CD14-positive monocyte (primary cell): ENCODE measurements around the gene POC1B. TPM values are rescaled to one million over a fixed set of nuclear protein-coding genes. Genes with fewer than 3 reads are reported as not detected.

ENCODE experiments used
- DNase-seq, 3 donors: peaks; one replicate each; pipeline ENCODE4 v3.0.0-alpha.2; 2011 to 2022
- H2AFZ ChIP-seq: 2 replicates; pipeline ENCODE4 v1.6.0; 2012; ENCODE audit warnings: mild to moderate bottlenecking, low read depth, low read length, inconsistent platforms; ENCODE audit not compliant: insufficient read depth, poor library complexity, severe bottlenecking
- H3K27ac ChIP-seq, 2 donors: 1 replicate in 1 of 2; 2 replicates in 1 of 2; pipeline ENCODE4 v1.5.1; 2012 to 2013; ENCODE audit warnings: low read length in 2 of 2, control low read depth in 1 of 2, inconsistent platforms in 1 of 2, low read depth in 1 of 2, mild to moderate bottlenecking in 1 of 2
- H3K27me3 ChIP-seq, 2 donors: one replicate each; pipeline versions ENCODE4 v1.6.0 to v1.6.1; 2011 to 2013; ENCODE audit warnings: low read length in 2 of 2; ENCODE audit not compliant: control insufficient read depth in 2 of 2, insufficient read depth in 2 of 2
- H3K36me3 ChIP-seq, 2 donors: replicated peaks in 1 of 2; 1 replicate in 1 of 2; 2 replicates in 1 of 2; pipeline versions ENCODE4 v1.5.1 to v1.6.1; 2012 to 2013; ENCODE audit warnings: low read length in 2 of 2, control low read depth in 1 of 2, inconsistent platforms in 1 of 2, mild to moderate bottlenecking in 1 of 2; ENCODE audit not compliant: insufficient read depth in 2 of 2, control insufficient read depth in 1 of 2
- H3K4me1 ChIP-seq, 2 donors: 1 replicate in 1 of 2; 2 replicates in 1 of 2; pipeline versions ENCODE4 v1.5.1 to v1.6.1; 2012 to 2013; ENCODE audit warnings: low read length in 2 of 2, control low read depth in 1 of 2, inconsistent platforms in 1 of 2, mild to moderate bottlenecking in 1 of 2, moderate library complexity in 1 of 2; ENCODE audit not compliant: insufficient read depth in 2 of 2, control insufficient read depth in 1 of 2
- H3K4me2 ChIP-seq: replicated peaks from 2 replicates; pipeline ENCODE3; 2012; ENCODE audit warnings: low read length, moderate library complexity, mild to moderate bottlenecking; ENCODE audit not compliant: poor library complexity, severe bottlenecking; ENCODE audit errors: extremely low read depth
- H3K4me3 ChIP-seq, 3 experiments: fragments of 200-600 bp in 1 of 3; sonication (generic) in 1 of 3; replicated peaks in 1 of 3; 1 replicate in 2 of 3; 2 replicates in 1 of 3; pipeline ENCODE4 v1.5.1; 2011 to 2013; ENCODE audit warnings: low read length in 3 of 3, mild to moderate bottlenecking in 3 of 3, control low read depth in 2 of 3, low read depth in 2 of 3, inconsistent platforms in 1 of 3, moderate library complexity in 1 of 3
- H3K79me2 ChIP-seq: 2 replicates; pipeline ENCODE4 v1.6.0; 2012; ENCODE audit warnings: mild to moderate bottlenecking, control low read depth, inconsistent platforms, low read length, moderate library complexity; ENCODE audit not compliant: insufficient read depth
- H3K9ac ChIP-seq: 2 replicates; pipeline ENCODE4 v1.6.0; 2017; ENCODE audit warnings: low read length, mild to moderate bottlenecking; ENCODE audit not compliant: insufficient read depth, poor library complexity, severe bottlenecking
- H3K9me3 ChIP-seq, 2 donors: replicated peaks in 1 of 2; 1 replicate in 1 of 2; 2 replicates in 1 of 2; pipeline versions ENCODE4 v1.5.1 to v1.6.1; 2012 to 2013; ENCODE audit warnings: low read length in 2 of 2, control low read depth in 1 of 2; ENCODE audit not compliant: control insufficient read depth in 1 of 2, insufficient read depth in 1 of 2
- H4K20me1 ChIP-seq: 2 replicates; pipeline ENCODE4 v1.6.0; 2012; ENCODE audit warnings: mild to moderate bottlenecking, low read length, control low read depth, moderate library complexity; ENCODE audit not compliant: insufficient read depth
- H3K27ac Mint-ChIP-seq, 7 donors: one replicate each; pipeline ENCODE4 v1.8.0; 2020; ENCODE audit warnings: mild to moderate bottlenecking in 7 of 7, mixed read lengths in 7 of 7, moderate library complexity in 6 of 7, inconsistent platforms in 2 of 7
- H3K27me3 Mint-ChIP-seq, 3 donors: one replicate each; pipeline ENCODE4 v1.8.0; 2021 to 2022; ENCODE audit warnings: low read depth in 3 of 3, mild to moderate bottlenecking in 3 of 3, mixed read lengths in 3 of 3, moderate library complexity in 3 of 3, inconsistent platforms in 1 of 3
- H3K36me3 Mint-ChIP-seq, 2 donors: one replicate each; pipeline ENCODE4 v1.8.0; 2020; ENCODE audit warnings: mixed read lengths in 2 of 2, inconsistent platforms in 1 of 2, mild to moderate bottlenecking in 1 of 2
- H3K4me1 Mint-ChIP-seq: one replicate; pipeline ENCODE4 v1.8.0; 2020; ENCODE audit warnings: mild to moderate bottlenecking, mixed read lengths
- H3K4me3 Mint-ChIP-seq, 2 donors: one replicate each; pipeline ENCODE4 v1.8.0; 2020; ENCODE audit warnings: mild to moderate bottlenecking in 2 of 2, mixed read lengths in 2 of 2, moderate library complexity in 1 of 2
- H3K9me3 Mint-ChIP-seq, 7 donors: one replicate each; pipeline ENCODE4 v1.8.0; 2020 to 2022; ENCODE audit warnings: mixed read lengths in 7 of 7, mild to moderate bottlenecking in 6 of 7, moderate library complexity in 6 of 7, inconsistent platforms in 2 of 7
- CTCF ChIP-seq: fragments of 200-600 bp; IDR thresholded peaks from one replicate; pipeline ENCODE4 v1.8.0; 2022; ENCODE audit warnings: antibody characterized with exemption, mild to moderate bottlenecking
- WGBS: methylation state at CpG from one replicate; pipeline ENCODE4 v1.1.5; 2013; ENCODE audit warnings: missing lambda C conversion rate; ENCODE audit not compliant: insufficient coverage; 5-methylcytosine and 5-hydroxymethylcytosine counted together
- intact Hi-C, 2 donors: fragments of 100-400 bp; cut with micrococcal nuclease; formaldehyde crosslinking; loops; one replicate each; pipeline versions ENCODE4 v1.15.0 to v1.15.1; 2023
- polyA plus RNA-seq, 3 donors: library from polyadenylated mRNA; depleted of rRNA in 1 of 3; unstranded in 2 of 3; stranded (reverse) in 1 of 3; fragments of 300-500 nt in 2 of 3; fragments of >200 nt in 1 of 3; fragmentation: Illumina TruSeq in 2 of 3; gene quantifications; 1 replicate in 2 of 3; 2 replicates in 1 of 3; pipeline ENCODE4 v1.2.3, GENCODE V29; 2012 to 2021

POC1B gene
- polyA plus RNA-seq, 3 donors: 8.4 to 32.0 (median 29.7) TPM

GRCh38 chr12:89523393-89523792, 2.5 kb downstream of the POC1B start:
- peaks cover 65% of the 10 kb centered on the region for H3K79me2 ChIP-seq
- peak overlapping the region in 2 of 7 donors; percentile 63 to 73 for H3K27ac Mint-ChIP-seq

More at GRCh38 chr12:89523393-89523792, 2.5 kb downstream of the POC1B start:
- H3K4me1 Mint-ChIP-seq: peaks cover 52% of the 10 kb centered on the region
- H3K9me3 ChIP-seq: peaks cover 0 to 1% of the 10 kb centered on the region in 2 donors
- WGBS: 88% methylated on average over 6 of the region's 8 CpGs
- peak overlapping the region in 1 of 2 donors; percentile 85 for H3K27ac ChIP-seq
- H2AFZ ChIP-seq: peak overlapping the region; percentile 97
- peak overlapping the region; percentile 97 for H3K4me2 ChIP-seq
- H3K4me3 Mint-ChIP-seq: peak overlapping the region; percentile 98 to 99
- H3K27me3 ChIP-seq: no peaks in the 10 kb centered on the region
- no peak for TF ChIP-seq CTCF
- intact Hi-C loops: loop anchor here in 1 of 2 donors (10.0 kb wide), 2 partner anchors 49 to 1379 kb away; partner anchors contain the start of genes CEP290 and TMTC3
- H3K36me3 ChIP-seq: no peaks in the 10 kb centered on the region
- peaks cover 24% of the 10 kb centered on the region for H4K20me1 ChIP-seq
- peaks cover 13 to 17% of the 10 kb centered on the region in 2 donors for H3K36me3 Mint-ChIP-seq
- H3K4me1 ChIP-seq: peaks cover 34 to 48% of the 10 kb centered on the region in 2 donors
- H3K9me3 Mint-ChIP-seq: peaks cover 0 to 5% (median 2%) of the 10 kb centered on the region in 7 donors
- no peak overlapping the region for H3K9ac ChIP-seq
- peak overlapping the region in 1 of 3 experiments; percentile 90 for H3K4me3 ChIP-seq
- H3K27me3 Mint-ChIP-seq: no peaks in the 10 kb centered on the region
- no peak for DNase-seq
